Naive B cell (primary cell): ENCODE data around the gene BIRC5. TPM values are rescaled to one million over a fixed set of nuclear protein-coding genes. Genes with fewer than 3 reads are reported as not detected.
"Not testable (repeated sequence)": the region's sequence is repeated elsewhere in the genome, so short reads cannot be mapped to it uniquely, and the experiment has no call there.

Experiments
- ATAC-seq, 2 donors: fragments of 150-1000 bp; cut with Tn5 transposase; 2 replicates each; pipeline ENCODE4 v1.10.0; 2021; ENCODE audit warnings: low read depth in 2 of 2, mild to moderate bottlenecking in 2 of 2, moderate library complexity in 2 of 2
- DNase-seq: peaks from one replicate; pipeline ENCODE4 v3.0.0; 2022
- H3K27ac Mint-ChIP-seq, 6 donors: one replicate each; pipeline ENCODE4 v1.8.0; 2020 to 2022; ENCODE audit warnings: mild to moderate bottlenecking in 6 of 6, mixed read lengths in 6 of 6, moderate library complexity in 5 of 6, inconsistent platforms in 2 of 6
- H3K27me3 Mint-ChIP-seq, 3 donors: one replicate each; pipeline ENCODE4 v1.8.0; 2021 to 2022; ENCODE audit warnings: mixed read lengths in 3 of 3, mild to moderate bottlenecking in 1 of 3
- H3K36me3 Mint-ChIP-seq, 2 donors: one replicate each; pipeline ENCODE4 v1.8.0; 2020 to 2022; ENCODE audit warnings: mixed read lengths in 2 of 2, inconsistent platforms in 1 of 2, mild to moderate bottlenecking in 1 of 2
- H3K4me1 Mint-ChIP-seq, 3 donors: one replicate each; pipeline ENCODE4 v1.8.0; 2020 to 2022; ENCODE audit warnings: mixed read lengths in 3 of 3, inconsistent platforms in 1 of 3, mild to moderate bottlenecking in 1 of 3, moderate library complexity in 1 of 3
- H3K4me3 Mint-ChIP-seq, 8 donors: one replicate each; pipeline ENCODE4 v1.8.0; 2020 to 2022; ENCODE audit warnings: mild to moderate bottlenecking in 8 of 8, mixed read lengths in 8 of 8, moderate library complexity in 8 of 8, inconsistent platforms in 2 of 8
- H3K9me3 Mint-ChIP-seq, 7 donors: one replicate each; pipeline ENCODE4 v1.8.0; 2020 to 2022; ENCODE audit warnings: mixed read lengths in 7 of 7, mild to moderate bottlenecking in 5 of 7, inconsistent platforms in 2 of 7, moderate library complexity in 1 of 7
- polyA plus RNA-seq, 6 donors: library from polyadenylated mRNA; unstranded; fragments of 300-500 nt; fragmentation: Illumina TruSeq; gene quantifications; one replicate each; pipeline ENCODE4 v1.2.3, GENCODE V29; 2021; ENCODE audit warnings: low read depth in 6 of 6

Gene BIRC5
- not detected for polyA plus RNA-seq

DNA sequence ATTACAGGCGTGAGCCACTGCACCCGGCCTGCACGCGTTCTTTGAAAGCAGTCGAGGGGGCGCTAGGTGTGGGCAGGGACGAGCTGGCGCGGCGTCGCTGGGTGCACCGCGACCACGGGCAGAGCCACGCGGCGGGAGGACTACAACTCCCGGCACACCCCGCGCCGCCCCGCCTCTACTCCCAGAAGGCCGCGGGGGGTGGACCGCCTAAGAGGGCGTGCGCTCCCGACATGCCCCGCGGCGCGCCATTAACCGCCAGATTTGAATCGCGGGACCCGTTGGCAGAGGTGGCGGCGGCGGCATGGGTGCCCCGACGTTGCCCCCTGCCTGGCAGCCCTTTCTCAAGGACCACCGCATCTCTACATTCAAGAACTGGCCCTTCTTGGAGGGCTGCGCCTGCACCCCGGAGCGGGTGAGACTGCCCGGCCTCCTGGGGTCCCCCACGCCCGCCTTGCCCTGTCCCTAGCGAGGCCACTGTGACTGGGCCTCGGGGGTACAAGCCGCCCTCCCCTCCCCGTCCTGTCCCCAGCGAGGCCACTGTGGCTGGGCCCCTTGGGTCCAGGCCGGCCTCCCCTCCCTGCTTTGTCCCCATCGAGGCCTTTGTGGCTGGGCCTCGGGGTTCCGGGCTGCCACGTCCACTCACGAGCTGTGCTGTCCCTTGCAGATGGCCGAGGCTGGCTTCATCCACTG lies at the start of gene BIRC5:
TSS of gene BIRC5 (plus strand) at position 238 of the 690 bp plus-strand sequence. CDS start at position 302, 64 bp downstream.
- Mint-ChIP-seq H3K4me3 (peak within 1 kb of the TSS in 7 of 8 donors; percentile 57 to 85 (median 76)), H3K36me3 (no peaks in the 10 kb centered on the region), H3K4me1 (peaks cover 4 to 8% (median 6%) of the 10 kb centered on the region in 3 donors), H3K27ac (no peak within 1 kb of the TSS), H3K27me3 (no peaks in the 10 kb centered on the region), H3K9me3 (no peaks in the 10 kb centered on the region)
- ATAC-seq (peak; percentile 100), DNase-seq (peak; percentile 86)

DNA sequence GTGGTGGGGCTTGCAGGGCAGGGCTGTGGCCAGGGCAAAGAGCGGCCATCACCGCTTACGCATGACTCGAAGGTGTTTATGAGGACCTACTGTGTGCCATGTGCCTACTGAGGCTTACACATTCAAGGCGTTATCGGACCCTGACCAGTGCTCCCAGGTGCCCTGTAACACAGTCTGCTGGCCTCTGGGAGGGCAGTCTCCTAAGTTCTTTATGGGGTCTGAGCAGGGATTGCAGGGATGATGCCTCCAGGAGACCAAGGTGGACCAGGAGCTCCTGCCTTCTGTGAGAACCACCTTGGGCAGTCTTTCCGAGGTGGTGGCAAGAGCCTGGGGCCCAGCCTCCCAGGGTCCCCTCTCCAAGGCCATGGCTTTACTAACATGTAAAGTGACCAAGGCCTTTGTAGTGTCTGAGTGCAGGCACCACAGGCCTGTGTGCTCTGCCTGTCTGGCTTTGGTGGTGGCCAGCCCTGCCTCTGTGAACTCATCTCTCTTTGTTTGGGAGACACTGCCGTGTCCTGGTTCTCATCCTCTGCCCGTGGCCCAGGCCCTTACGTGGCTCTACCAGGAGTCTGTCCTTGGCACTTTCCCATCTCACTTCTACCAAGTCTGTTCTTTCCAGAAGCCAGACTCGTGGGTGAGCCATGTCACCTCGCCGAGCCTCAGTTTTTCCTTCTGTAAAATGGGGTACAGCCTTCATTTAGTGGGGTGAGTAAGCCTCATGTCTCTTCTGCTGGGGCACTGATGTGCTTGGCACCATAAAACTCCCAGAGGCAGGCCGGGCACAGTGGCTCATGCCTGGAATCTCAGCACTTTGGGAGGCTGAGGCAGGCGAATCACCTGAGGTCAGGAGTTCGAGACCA lies 49.1 kb upstream of the BIRC5 start:
- DNase-seq (no peak), ATAC-seq (no peak)
- Mint-ChIP-seq H3K4me3 (peak overlapping the region in 3 of 8 donors; percentile 7 to 63 (median 9)), H3K9me3 (no peaks in the 10 kb centered on the region), H3K27ac (peak overlapping the region in 2 of 6 donors; percentile 38 to 79), H3K4me1 (peaks cover 17 to 39% (median 38%) of the 10 kb centered on the region in 3 donors), H3K27me3 (no peaks in the 10 kb centered on the region), H3K36me3 (no peaks in the 10 kb centered on the region)

DNA sequence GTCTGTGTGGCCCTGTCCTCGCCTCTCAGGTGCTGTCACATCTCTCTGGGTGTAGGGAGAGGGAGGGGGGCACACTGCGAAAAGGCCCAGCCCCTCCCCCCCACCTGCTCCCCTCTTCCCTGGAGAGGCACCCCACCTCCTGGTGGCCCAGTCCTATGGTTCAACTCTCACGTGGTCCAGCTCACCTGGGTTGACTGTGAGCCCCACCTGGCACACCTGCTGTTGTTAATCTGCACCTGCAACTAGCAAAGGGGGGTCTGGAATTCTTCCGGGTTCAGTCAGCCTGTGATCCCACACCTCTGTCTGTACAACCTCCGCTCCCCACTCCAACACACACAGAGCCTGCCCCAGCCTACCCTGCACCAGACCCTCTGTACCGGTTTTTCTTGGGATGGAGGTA lies 47.6 kb upstream of the BIRC5 start:
- DNase-seq (no peak), ATAC-seq (no peak)
- Mint-ChIP-seq H3K9me3 (no peaks in the 10 kb centered on the region), H3K36me3 (no peaks in the 10 kb centered on the region), H3K4me3 (peak overlapping the region in 4 of 8 donors; percentile 45 to 85 (median 50)), H3K27me3 (no peaks in the 10 kb centered on the region), H3K27ac (peak overlapping the region in 4 of 6 donors; percentile 5 to 78 (median 44)), H3K4me1 (peaks cover 24 to 49% (median 46%) of the 10 kb centered on the region in 3 donors)

DNA sequence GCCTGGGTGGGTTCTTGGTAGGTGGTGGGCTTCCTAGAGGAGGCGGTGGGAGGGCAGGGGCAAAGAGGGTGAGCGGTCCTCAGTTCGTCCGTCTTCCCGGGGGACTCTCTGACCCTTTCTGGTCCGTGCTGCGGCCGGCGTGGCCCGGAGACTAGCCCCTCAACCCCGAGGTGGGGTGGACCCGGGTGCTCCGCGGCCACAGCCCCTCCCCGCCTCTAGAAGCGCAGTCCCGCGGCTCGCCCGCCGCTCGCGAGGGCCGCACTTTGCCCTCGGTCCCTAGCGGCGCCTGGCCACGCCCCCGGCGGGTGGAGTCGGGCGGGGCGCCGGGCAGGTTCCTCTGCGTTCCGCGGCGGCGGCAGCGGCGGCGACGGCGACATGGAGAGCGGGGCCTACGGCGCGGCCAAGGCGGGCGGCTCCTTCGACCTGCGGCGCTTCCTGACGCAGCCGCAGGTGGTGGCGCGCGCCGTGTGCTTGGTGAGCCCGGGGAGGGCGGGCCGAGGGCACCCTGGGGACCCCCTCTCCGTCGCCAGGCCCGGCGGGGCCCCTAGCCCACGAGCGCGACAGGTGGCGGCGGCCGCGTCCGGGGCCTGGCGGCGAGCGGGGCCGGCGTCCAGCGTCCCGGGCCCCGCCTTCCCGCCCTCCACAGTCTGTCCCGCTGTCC lies 45.7 kb upstream of the BIRC5 start, which contains the start of gene SYNGR2:
TSS of gene SYNGR2 (plus strand) at position 340 of the 661 bp plus-strand sequence. CDS start at position 376, 36 bp downstream.
- Mint-ChIP-seq H3K27me3 (no peaks in the 10 kb centered on the region), H3K4me3 (peak within 1 kb of the TSS; percentile 76 to 90 (median 84)), H3K27ac (peak within 1 kb of the TSS; percentile 16 to 99 (median 90)), H3K4me1 (peaks cover 40 to 69% (median 59%) of the 10 kb centered on the region in 3 donors), H3K36me3 (peaks cover 0 to 2% of the 10 kb centered on the region in 2 donors), H3K9me3 (no peaks in the 10 kb centered on the region)
- peak; percentile 89 for DNase-seq
- ATAC-seq: peak; percentile 76 to 78

GRCh38 chr17:78168903-78169793 lies 44.9 kb upstream of the BIRC5 start:
- peak overlapping the region; percentile 16 to 97 (median 88) for H3K27ac Mint-ChIP-seq
- DNase-seq (peak; percentile 67), ATAC-seq (peak; percentile 58 to 64)
- H3K36me3 Mint-ChIP-seq: peaks cover 0 to 10% of the 10 kb centered on the region in 2 donors
- peak overlapping the region; percentile 76 to 90 (median 84) for H3K4me3 Mint-ChIP-seq
- H3K9me3 Mint-ChIP-seq: no peaks in the 10 kb centered on the region
- H3K4me1 Mint-ChIP-seq: peaks cover 47 to 69% (median 59%) of the 10 kb centered on the region in 3 donors
- H3K27me3 Mint-ChIP-seq: no peaks in the 10 kb centered on the region

GRCh38 chr17:78170692-78171590 lies 43.1 kb upstream of the BIRC5 start:
- H3K36me3 Mint-ChIP-seq: peaks cover 0 to 12% of the 10 kb centered on the region in 2 donors

DNA sequence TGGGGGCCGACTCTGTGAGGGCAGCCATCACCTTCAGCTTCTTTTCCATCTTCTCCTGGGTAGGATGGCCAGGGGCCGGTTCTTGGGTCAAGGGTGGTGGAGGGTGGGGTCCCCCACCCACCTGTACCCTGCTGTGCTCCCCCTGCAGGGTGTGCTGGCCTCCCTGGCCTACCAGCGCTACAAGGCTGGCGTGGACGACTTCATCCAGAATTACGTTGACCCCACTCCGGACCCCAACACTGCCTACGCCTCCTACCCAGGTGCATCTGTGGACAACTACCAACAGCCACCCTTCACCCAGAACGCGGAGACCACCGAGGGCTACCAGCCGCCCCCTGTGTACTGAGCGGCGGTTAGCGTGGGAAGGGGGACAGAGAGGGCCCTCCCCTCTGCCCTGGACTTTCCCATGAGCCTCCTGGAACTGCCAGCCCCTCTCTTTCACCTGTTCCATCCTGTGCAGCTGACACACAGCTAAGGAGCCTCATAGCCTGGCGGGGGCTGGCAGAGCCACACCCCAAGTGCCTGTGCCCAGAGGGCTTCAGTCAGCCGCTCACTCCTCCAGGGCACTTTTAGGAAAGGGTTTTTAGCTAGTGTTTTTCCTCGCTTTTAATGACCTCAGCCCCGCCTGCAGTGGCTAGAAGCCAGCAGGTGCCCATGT lies 42.3 kb upstream of the BIRC5 start:
- H3K4me3 Mint-ChIP-seq: peak overlapping the region; percentile 63 to 92 (median 87)
- peaks cover 65 to 80% (median 75%) of the 10 kb centered on the region in 3 donors for H3K4me1 Mint-ChIP-seq
- H3K36me3 Mint-ChIP-seq: peaks cover 0 to 12% of the 10 kb centered on the region in 2 donors
- DNase-seq, H3K27me3 Mint-ChIP-seq, ATAC-seq, H3K9me3 Mint-ChIP-seq: not testable (repeated sequence)
- peak overlapping the region; percentile 90 to 99 (median 96) for H3K27ac Mint-ChIP-seq

More at GRCh38 chr17:78170692-78171590, 43.1 kb upstream of the BIRC5 start:
- no peaks in the 10 kb centered on the region for H3K9me3 Mint-ChIP-seq
- H3K27ac Mint-ChIP-seq: peak overlapping the region; percentile 56 to 99 (median 92)
- ATAC-seq: no peak
- peaks cover 58 to 72% (median 67%) of the 10 kb centered on the region in 3 donors for H3K4me1 Mint-ChIP-seq
- H3K4me3 Mint-ChIP-seq: peak overlapping the region; percentile 68 to 92 (median 82)
- no peak for DNase-seq
- no peaks in the 10 kb centered on the region for H3K27me3 Mint-ChIP-seq

- peaks cover 70 to 85% (median 81%) of the 10 kb centered on the region in 3 donors for H3K4me1 Mint-ChIP-seq
- H3K27ac Mint-ChIP-seq: peak overlapping the region; percentile 90 to 99 (median 96)
- H3K36me3 Mint-ChIP-seq: peaks cover 0 to 12% of the 10 kb centered on the region in 2 donors
- no peaks in the 10 kb centered on the region for H3K9me3 Mint-ChIP-seq
- peak overlapping the region; percentile 76 to 92 (median 87) for H3K4me3 Mint-ChIP-seq
- ATAC-seq (no peak), DNase-seq (peak; percentile 47)
- H3K27me3 Mint-ChIP-seq: no peaks in the 10 kb centered on the region
These were observed 41.6 kb upstream of the BIRC5 start for GRCh38 chr17:78172249-78173051.

- Mint-ChIP-seq H3K36me3 (peaks cover 0 to 12% of the 10 kb centered on the region in 2 donors), H3K27me3 (no peaks in the 10 kb centered on the region), H3K27ac (peak overlapping the region; percentile 94 to 99 (median 98)), H3K4me3 (peak overlapping the region; percentile 76 to 92 (median 87)), H3K4me1 (peaks cover 66 to 81% (median 76%) of the 10 kb centered on the region in 3 donors), H3K9me3 (no peaks in the 10 kb centered on the region)
- DNase-seq (peak; percentile 64), ATAC-seq (peak; percentile 35 to 48)
These were observed 40.8 kb upstream of the BIRC5 start for GRCh38 chr17:78173097-78173715.

DNA sequence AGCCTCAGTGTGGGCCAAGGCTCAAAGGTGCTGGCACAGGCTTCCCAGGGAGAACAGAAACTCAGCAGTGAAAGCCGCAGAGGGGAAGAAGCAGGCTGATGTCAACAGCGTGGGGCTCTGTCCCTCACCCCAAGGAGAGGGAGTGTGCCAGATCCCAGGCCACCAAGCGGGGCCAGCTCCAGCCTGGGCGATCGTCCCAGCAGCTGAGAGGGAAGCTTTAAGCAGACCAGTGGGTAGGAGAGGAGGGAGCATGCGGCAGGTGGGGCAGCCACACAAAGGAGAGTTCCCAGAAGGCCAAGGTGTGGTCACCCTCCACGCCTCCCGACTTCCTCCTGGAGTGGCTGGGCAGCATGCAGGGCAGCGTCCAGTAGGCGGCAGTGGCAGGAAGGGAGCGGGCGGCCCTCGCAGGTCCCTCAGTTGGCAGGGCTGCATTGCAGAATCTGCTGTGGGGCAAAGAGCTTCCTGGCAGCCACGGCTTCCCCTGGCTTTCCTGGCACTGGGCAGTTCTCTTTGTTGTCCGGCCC lies 39.6 kb upstream of the BIRC5 start:
- Mint-ChIP-seq H3K9me3 (no peaks in the 10 kb centered on the region), H3K4me3 (peak overlapping the region in 7 of 8 donors; percentile 76 to 92 (median 87)), H3K36me3 (peaks cover 0 to 12% of the 10 kb centered on the region in 2 donors), H3K27ac (peak overlapping the region; percentile 94 to 99 (median 98)), H3K4me1 (peaks cover 66 to 80% (median 77%) of the 10 kb centered on the region in 3 donors), H3K27me3 (no peaks in the 10 kb centered on the region)
- DNase-seq: no peak
- peak; percentile 21 to 32 for ATAC-seq
